ENCODE measurements around the gene TMEM187.

The TMEM187 gene

DNA sequence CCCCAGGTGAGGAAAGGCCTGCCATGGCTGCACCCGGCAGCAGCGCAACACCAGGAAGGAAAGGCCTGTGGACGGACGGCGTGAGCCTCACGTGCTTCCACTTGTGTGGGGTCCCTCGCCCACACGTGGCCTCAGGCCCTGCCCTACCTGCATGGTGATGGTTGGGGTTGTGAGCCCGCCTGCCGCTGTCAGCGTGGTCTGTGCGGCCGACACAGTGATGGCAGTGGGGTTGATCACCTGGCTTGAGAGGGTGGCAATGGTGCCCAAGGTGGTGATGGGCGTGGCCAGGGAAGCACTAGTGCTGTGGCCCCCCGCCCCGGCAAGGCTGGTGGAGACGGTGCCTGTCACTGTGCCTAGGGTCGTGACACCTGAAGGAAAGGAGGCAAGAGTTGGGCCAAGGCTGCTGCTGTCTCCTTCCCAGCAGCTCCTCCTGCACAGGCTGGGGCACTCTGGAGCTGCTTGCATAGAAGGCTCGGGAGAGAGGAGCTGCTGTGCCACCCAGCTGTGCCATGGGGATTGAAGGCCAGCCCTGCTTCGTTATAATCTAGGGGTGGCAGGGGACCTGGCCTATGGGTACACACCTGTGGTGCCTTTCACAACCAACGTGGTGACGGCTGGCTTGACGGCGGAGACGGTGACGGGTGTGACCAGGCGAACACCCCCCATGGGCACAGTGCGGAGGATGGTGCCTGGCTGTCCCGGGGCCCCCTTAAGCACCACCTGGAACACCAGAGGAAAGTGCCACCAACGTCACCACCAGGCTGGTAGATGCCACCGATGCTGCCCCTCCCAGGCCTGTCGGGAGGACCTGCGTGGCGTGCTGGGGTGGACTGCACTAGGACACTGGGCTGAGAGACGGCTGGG, 16.3 kb upstream of the TMEM187 start:
- Histone ChIP-seq H3K27ac (no peak overlapping the region), H3K4me3 (no peak overlapping the region)
- TF ChIP-seq, protein P1, sequence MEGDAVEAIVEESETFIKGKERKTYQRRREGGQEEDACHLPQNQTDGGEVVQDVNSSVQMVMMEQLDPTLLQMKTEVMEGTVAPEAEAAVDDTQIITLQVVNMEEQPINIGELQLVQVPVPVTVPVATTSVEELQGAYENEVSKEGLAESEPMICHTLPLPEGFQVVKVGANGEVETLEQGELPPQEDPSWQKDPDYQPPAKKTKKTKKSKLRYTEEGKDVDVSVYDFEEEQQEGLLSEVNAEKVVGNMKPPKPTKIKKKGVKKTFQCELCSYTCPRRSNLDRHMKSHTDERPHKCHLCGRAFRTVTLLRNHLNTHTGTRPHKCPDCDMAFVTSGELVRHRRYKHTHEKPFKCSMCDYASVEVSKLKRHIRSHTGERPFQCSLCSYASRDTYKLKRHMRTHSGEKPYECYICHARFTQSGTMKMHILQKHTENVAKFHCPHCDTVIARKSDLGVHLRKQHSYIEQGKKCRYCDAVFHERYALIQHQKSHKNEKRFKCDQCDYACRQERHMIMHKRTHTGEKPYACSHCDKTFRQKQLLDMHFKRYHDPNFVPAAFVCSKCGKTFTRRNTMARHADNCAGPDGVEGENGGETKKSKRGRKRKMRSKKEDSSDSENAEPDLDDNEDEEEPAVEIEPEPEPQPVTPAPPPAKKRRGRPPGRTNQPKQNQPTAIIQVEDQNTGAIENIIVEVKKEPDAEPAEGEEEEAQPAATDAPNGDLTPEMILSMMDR (IDR thresholded peaks at IDR 0.05), result no peak
- no peak for DNase-seq (ENCODE audit: low spot score)

DNA sequence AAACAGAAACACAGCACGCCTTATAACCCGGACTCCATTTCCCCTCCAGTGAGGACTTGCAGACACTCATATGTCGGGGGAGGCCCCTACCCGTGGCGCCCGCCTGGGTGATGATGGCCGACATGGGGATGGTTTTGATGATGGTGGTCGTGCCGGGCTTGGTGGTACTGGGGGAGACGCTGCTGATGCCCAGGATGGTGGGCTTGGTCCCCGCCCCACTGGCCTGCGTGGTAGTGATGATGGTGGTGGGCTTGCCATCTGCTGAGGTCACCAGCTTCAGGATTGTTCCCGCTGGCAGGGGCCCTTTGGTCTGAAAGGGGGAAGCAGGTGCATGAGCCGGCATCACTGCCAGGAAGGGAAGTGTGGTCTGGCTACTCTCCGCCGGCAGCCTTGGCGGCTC, 15.3 kb upstream of the TMEM187 start:
- TF ChIP-seq, protein P1 (IDR thresholded peaks at IDR 0.05), result no peak
- Histone ChIP-seq H3K4me3 (no peak overlapping the region), H3K27ac (no peak overlapping the region)
- no peak for DNase-seq (ENCODE audit: low spot score)

DNA sequence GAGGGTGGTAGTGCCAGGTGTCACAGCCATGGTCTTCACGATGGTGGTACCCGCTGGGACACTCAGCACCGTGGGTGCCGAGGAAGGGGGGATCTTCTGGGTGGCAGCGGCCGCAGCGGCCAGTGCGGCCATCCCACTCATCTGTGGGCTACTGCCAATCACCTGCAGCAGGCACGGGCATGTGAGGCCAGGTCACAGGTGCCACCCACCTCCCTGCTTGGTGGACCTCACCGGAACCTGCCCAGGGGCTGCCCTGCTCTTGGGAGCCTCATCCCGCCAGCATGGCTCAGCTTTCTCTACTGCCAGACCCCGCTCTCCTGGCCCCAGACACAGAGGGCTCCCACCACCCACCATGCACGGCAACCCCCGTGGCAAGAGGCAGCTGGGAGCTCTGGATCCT, 13.9 kb upstream of the TMEM187 start:
- Histone ChIP-seq H3K27ac (no peak overlapping the region), H3K4me3 (no peak overlapping the region)
- TF ChIP-seq, protein P1 (IDR thresholded peaks at IDR 0.05), result no peak
- no peak for DNase-seq (ENCODE audit: low spot score)

DNA sequence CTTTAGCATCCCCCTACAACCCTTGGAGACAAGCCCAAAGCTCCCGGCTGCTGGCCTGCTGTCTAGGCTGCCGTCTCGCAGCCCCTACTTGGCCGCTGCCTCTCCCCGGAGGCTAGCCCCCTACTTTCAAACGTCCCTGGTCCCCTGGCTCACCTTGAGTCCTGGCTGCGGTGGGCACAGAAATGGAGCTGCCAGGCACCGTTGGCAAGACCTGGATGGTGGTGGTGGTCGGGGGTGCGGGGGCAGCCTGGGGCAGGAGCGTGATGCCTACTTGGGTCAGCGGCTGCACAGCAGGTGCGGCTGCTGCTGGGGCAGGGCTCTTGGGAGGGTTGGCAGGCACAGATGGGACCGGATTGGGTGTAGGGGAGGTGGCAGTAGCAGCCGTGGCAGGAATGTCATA, 12.9 kb upstream of the TMEM187 start:
- Histone ChIP-seq H3K27ac (no peak overlapping the region), H3K4me3 (no peak overlapping the region)
- TF ChIP-seq, protein P1 (IDR thresholded peaks at IDR 0.05), result no peak
- DNase-seq (ENCODE audit: low spot score), result no peak

DNA sequence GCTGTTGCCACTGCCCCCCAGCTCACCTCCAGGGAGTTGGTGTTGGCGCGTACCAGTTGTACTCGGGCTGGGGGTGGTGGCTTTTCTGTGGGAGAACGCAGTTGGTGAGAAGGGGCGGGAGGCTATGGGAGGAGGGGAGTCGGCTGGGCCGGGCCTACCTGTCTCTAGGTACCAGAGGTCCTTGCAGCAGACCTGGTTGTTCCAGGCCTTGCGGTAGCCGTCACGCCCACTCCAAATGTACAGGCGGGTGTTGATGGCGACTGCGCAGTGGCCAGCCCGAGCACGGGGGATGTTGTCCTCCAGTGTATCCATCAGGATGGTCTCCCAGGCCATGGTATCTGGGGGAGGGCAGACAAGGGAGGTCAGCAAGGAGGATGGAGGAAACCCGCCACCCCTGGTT, 12.5 kb upstream of the TMEM187 start:
- TF ChIP-seq, protein P1 (IDR thresholded peaks at IDR 0.05), result no peak
- no peak overlapping the region for H3K27ac ChIP-seq
- no peak for DNase-seq (ENCODE audit: low spot score)
- no peak overlapping the region for H3K4me3 ChIP-seq

DNA sequence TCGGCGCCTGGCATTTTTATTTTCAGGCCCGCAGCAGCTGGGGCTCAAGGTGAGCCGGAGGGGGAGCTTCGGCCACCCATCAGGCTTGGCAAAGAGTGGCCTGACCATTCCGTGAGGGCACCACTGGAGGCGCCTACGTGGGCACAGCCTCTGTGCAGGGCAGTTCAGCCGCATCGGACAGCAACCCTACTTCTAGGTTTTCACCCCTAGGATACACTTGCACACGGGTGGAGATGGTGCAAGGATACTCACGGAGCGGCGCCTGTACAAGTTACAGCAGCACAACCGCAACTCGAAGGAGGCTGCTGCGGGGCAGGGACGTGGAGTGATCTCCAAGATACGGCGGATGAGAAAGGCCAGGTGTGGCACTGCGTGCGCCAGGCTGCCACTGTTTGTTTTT, 11.8 kb upstream of the TMEM187 start:
- no peak for DNase-seq (ENCODE audit: low spot score)
- no peak overlapping the region for H3K4me3 ChIP-seq
- TF ChIP-seq, protein P1 (IDR thresholded peaks at IDR 0.05), result no peak
- no peak overlapping the region for H3K27ac ChIP-seq

DNA sequence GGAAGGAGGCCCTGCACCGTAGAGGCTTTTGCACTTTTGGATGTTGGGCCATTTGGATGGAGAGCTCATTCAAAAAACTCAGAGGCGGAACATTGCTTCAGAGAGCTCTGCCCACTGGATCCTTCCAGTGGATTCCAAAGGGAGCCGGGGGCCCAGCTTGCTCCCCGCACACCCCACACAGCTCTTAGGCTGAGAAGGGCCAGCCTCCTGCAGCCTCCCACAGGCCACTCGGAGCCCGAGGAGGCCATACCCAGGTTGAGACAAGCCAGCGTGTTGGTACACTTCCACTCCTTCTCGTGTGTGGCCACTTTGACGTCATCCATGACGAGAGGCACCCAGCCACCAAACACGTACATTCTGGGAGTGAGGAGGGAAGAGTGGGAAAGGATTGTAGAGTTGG, 11.3 kb upstream of the TMEM187 start:
- DNase-seq (ENCODE audit: low spot score), result no peak
- TF ChIP-seq, protein P1 (IDR thresholded peaks at IDR 0.05), result no peak
- Histone ChIP-seq H3K27ac (no peak overlapping the region), H3K4me3 (no peak overlapping the region)
